ENCODE data around the gene IL1F10. TPM values are rescaled to one million over a fixed set of nuclear protein-coding genes. Genes with fewer than 3 reads are reported as not detected.

IL1F10 gene
- total RNA-seq, 2 donors from 2014 or later, result not detected

DNA sequence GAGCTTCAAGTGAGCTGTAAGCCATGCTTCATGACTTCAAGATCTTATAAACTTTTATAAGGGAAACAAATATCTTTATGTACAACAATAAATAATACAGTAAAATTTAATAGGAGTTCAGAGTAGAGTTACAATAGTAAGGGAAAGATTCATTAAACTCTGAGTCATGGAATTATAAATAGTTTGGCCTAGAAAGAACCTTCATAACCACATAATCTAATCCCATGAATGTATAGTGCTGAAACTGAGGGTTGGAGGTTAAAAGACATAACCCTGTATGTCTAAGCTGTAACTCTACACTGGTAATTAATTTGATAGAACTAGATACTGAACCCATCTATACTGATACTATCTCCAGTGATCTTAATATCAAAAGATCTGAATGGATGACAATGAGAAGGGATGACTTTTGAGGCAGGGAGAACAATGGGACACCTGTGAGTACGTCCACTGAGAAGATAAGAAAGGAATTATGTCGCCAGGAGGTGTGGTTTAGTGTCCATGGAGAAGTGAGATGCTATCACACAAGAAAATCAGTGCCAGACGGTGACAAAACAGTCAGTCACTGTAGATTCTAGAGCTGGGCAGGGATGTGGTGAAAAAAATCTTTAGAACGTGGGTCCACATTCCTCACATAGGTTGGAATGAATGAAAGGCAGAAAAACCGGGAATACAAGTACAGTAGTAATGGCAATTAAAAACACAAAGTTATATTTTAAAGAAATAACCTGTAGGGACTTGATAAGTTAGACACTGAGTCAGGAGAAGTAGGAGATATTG is 1.1 kb downstream of the IL1F10 start:
- no peaks in the 10 kb centered on the region for H3K36me3 ChIP-seq
- ATAC-seq (ENCODE audit: insufficient number of reproducible peaks, low FRiP score, low read depth) (no peak), DNase-seq (ENCODE audit: low spot score) (no peak)
- TF ChIP-seq, protein P1, sequence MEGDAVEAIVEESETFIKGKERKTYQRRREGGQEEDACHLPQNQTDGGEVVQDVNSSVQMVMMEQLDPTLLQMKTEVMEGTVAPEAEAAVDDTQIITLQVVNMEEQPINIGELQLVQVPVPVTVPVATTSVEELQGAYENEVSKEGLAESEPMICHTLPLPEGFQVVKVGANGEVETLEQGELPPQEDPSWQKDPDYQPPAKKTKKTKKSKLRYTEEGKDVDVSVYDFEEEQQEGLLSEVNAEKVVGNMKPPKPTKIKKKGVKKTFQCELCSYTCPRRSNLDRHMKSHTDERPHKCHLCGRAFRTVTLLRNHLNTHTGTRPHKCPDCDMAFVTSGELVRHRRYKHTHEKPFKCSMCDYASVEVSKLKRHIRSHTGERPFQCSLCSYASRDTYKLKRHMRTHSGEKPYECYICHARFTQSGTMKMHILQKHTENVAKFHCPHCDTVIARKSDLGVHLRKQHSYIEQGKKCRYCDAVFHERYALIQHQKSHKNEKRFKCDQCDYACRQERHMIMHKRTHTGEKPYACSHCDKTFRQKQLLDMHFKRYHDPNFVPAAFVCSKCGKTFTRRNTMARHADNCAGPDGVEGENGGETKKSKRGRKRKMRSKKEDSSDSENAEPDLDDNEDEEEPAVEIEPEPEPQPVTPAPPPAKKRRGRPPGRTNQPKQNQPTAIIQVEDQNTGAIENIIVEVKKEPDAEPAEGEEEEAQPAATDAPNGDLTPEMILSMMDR (IDR thresholded peaks at IDR 0.05), result no peak
- no peaks in the 10 kb centered on the region for H3K9me3 ChIP-seq
- H3K4me3 ChIP-seq, result no peak overlapping the region
- no peaks in the 10 kb centered on the region for H3K27me3 ChIP-seq (replicated peaks; ENCODE audit: insufficient read depth)
- H3K27ac ChIP-seq, result no peak overlapping the region
- no peaks in the 10 kb centered on the region for H3K4me1 ChIP-seq (ENCODE audit: control insufficient read depth in 1 of 2, low read depth in 2 of 2)

DNA sequence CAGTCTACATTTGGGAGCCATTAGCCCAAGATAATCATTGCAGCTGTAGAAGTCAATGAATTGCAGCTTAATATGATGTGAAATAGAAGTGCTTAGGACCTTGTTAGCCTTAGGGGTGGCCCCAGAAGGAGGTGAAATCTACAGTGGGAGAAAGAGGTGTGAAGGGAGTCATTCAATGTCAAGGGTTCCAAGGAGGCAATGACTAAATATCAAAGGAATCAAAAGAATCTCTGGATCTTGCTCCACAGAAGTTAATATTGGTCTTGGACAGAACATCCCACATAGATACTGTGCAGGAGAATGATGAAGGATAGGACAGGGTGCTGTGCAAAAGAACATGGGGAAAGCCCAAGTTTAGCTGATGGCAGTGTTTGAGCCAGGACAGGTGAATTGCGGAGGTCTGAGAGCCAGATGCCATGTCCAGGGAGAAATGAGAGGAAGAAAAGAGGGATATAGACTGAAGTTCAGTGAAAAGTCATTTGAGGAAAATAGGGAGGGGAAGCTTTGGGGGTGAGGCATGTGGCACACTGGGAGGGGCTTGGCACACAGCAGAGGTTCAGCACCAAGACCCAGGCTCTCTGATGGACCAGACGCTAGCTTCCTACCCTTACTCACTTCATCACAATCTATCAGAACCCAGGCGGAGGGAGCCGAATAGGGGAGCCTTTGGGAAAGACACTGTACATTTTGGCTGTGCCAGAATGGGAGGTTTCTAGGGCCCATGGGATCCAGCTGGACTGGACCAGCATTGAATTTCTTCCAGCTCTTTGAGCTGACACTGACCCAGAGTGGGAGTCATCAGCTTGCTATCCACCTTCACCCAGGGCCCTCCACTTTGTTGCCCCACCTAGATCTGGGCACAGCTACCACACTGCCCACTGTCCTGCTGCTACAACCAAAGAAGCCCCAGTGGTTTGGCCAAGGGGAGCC is 2.2 kb downstream of the IL1F10 start:
- H3K36me3 ChIP-seq, result no peaks in the 10 kb centered on the region
- ATAC-seq (ENCODE audit: insufficient number of reproducible peaks, low FRiP score, low read depth) (no peak), DNase-seq (ENCODE audit: low spot score) (no peak)

DNA sequence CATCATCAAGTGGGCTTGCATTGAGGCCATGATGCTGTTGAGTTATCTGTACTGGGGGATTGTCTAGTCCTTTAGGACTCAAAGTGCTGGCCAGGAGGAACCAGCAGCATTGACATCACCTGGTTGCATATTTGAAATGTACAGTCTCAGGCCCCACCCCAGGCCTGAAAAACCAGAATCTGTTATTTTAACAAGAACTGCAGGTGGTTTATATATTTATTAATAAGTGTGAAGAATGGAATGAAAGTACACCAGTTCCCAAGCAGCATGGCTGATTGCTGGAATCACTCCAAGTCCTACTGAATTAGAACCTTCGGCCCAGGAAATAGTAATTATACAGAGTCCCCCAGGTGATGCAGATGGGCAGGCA is 2.8 kb downstream of the IL1F10 start:
- H3K27ac ChIP-seq, result no peak overlapping the region
- ATAC-seq (ENCODE audit: insufficient number of reproducible peaks, low FRiP score, low read depth) (no peak), DNase-seq (ENCODE audit: low spot score) (no peak)
- H3K4me3 ChIP-seq, result no peak overlapping the region
- H3K9me3 ChIP-seq, result no peaks in the 10 kb centered on the region
- H3K27me3 ChIP-seq (replicated peaks; ENCODE audit: insufficient read depth), result no peaks in the 10 kb centered on the region
- H3K36me3 ChIP-seq, result no peaks in the 10 kb centered on the region
- TF ChIP-seq, protein P1 (IDR thresholded peaks at IDR 0.05), result no peak
- no peaks in the 10 kb centered on the region for H3K4me1 ChIP-seq (ENCODE audit: control insufficient read depth in 1 of 2, low read depth in 2 of 2)

More for the DNA sequence above, 2.2 kb downstream of the IL1F10 start:
- Histone ChIP-seq H3K4me1 (ENCODE audit: control insufficient read depth in 1 of 2, low read depth in 2 of 2) (no peaks in the 10 kb centered on the region), H3K9me3 (no peaks in the 10 kb centered on the region), H3K27ac (no peak overlapping the region), H3K27me3 (replicated peaks; ENCODE audit: insufficient read depth) (no peaks in the 10 kb centered on the region), H3K4me3 (no peak overlapping the region)
- TF ChIP-seq, protein P1 (IDR thresholded peaks at IDR 0.05), result no peak

DNA sequence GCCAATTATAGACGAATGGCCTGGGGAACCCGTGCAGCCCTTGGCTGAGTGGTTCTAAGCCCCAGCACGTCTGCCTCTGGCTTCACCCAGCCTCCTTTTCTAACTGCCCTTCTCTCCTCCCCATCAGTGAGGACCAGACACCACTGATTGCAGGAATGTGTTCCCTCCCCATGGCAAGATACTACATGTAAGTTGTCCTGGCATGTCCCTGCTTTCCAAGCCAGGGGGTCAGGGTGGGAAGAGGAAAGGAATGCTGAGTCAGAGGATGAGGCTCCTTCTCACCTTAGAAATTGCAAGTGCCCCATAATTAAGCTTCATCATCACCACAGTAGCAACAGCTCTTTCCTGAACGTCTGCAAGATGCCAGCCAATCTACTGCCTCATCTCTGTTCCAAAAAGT is 4.8 kb downstream of the IL1F10 start:
- TF ChIP-seq, protein P1 (IDR thresholded peaks at IDR 0.05), result no peak
- DNase-seq (ENCODE audit: low spot score), result no peak
- no peak for ATAC-seq (ENCODE audit: insufficient number of reproducible peaks, low FRiP score, low read depth)

DNA sequence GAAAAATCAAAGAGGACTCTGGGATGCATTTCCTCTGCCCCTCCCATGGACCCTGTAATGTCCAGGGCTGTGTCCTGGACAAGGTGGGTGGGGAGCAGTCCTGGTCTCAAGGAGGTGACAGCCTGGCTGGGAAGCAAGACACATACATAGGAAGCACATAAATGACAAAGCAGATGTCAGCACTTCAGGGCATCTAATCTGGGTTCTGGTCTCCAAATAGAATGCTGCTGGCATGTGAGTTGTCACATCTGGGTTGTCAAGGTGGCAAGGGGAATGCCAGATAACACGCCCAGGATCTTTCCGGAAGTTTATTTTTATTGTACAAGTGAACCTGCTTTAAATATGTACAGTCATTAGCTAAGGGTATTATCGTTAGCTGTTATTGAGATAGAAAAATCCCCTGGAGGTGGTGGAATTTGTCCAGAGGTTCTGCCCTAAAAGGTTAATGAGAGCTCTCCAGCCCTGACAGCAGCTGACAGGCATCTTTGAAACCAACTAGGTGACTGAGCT is 5.6 kb downstream of the IL1F10 start:
- no peaks in the 10 kb centered on the region for H3K36me3 ChIP-seq
- ATAC-seq (ENCODE audit: insufficient number of reproducible peaks, low FRiP score, low read depth) (no peak), DNase-seq (ENCODE audit: low spot score) (no peak)
- no peaks in the 10 kb centered on the region for H3K4me1 ChIP-seq (ENCODE audit: control insufficient read depth in 1 of 2, low read depth in 2 of 2)
- TF ChIP-seq, protein P1 (IDR thresholded peaks at IDR 0.05), result no peak
- no peaks in the 10 kb centered on the region for H3K27me3 ChIP-seq (replicated peaks; ENCODE audit: insufficient read depth)
- H3K27ac ChIP-seq, result no peak overlapping the region
- H3K9me3 ChIP-seq, result no peaks in the 10 kb centered on the region
- H3K4me3 ChIP-seq, result no peak overlapping the region

More for the DNA sequence above, 4.8 kb downstream of the IL1F10 start:
- H3K27ac ChIP-seq, result no peak overlapping the region
- H3K4me1 ChIP-seq (ENCODE audit: control insufficient read depth in 1 of 2, low read depth in 2 of 2), result no peaks in the 10 kb centered on the region
- H3K36me3 ChIP-seq, result no peaks in the 10 kb centered on the region
- H3K4me3 ChIP-seq, result no peak overlapping the region
- H3K9me3 ChIP-seq, result no peaks in the 10 kb centered on the region
- H3K27me3 ChIP-seq (replicated peaks; ENCODE audit: insufficient read depth), result no peaks in the 10 kb centered on the region
